MCF 10A (cell line): Measurements from ENCODE around the gene SMYD1. TPM values are rescaled to one million over a fixed set of nuclear protein-coding genes. Genes with fewer than 3 reads are reported as not detected.

Experiments used
- BruUV-seq: library from RNA; stranded (reverse); fragments of 400-500 nt; replicated peaks from 2 replicates; lab custom pipeline; 2021; lab: Mats Ljungman, UMichigan
- CTCF ChIA-PET: fragments of 300-600 bp; sonication (Branson Sonifier 250); formaldehyde crosslinking; extraction: SDS; loops from one replicate; lab custom pipeline; 2021; ENCODE audit warnings: antibody characterized with exemption, inconsistent platforms; lab: Yijun Ruan, JAX
- POLR2A ChIA-PET: fragments of 300-600, 350-650 bp; sonication (Branson Sonifier 250); formaldehyde crosslinking; extraction: SDS; loops from one replicate; lab custom pipeline; 2020; ENCODE audit warnings: antibody characterized with exemption, inconsistent platforms; lab: Yijun Ruan, JAX
- DNase-seq: peaks from one replicate; pipeline ENCODE4 v3.0.0-alpha.2; 2018; ENCODE audit not compliant: unreplicated experiment
- H3K27ac Mint-ChIP-seq: one replicate; pipeline ENCODE4 v1.8.0; 2022; ENCODE audit warnings: mild to moderate bottlenecking, low read depth, mixed read lengths; ENCODE audit not compliant: unreplicated experiment
- H3K27me3 Mint-ChIP-seq: one replicate; pipeline ENCODE4 v1.8.0; 2022; ENCODE audit warnings: mixed read lengths; ENCODE audit not compliant: insufficient read depth, unreplicated experiment
- H3K36me3 Mint-ChIP-seq: one replicate; pipeline ENCODE4 v1.8.0; 2022; ENCODE audit warnings: mild to moderate bottlenecking, moderate library complexity, mixed read lengths; ENCODE audit not compliant: insufficient read depth, unreplicated experiment
- H3K4me1 Mint-ChIP-seq: one replicate; pipeline ENCODE4 v1.8.0; 2022; ENCODE audit warnings: mixed read lengths; ENCODE audit not compliant: insufficient read depth, unreplicated experiment
- H3K4me3 Mint-ChIP-seq: one replicate; pipeline ENCODE4 v1.8.0; 2022; ENCODE audit warnings: mild to moderate bottlenecking, moderate library complexity, mixed read lengths; ENCODE audit not compliant: unreplicated experiment
- H3K9me3 Mint-ChIP-seq: one replicate; pipeline ENCODE4 v1.8.0; 2022; ENCODE audit warnings: mixed read lengths; ENCODE audit not compliant: unreplicated experiment
- intact Hi-C: fragments of 100-400 bp; cut with micrococcal nuclease; formaldehyde crosslinking; loops from 2 replicates; pipeline ENCODE4 v1.14.1; 2022
- total RNA-seq: library from RNA; stranded (reverse); gene quantifications from 2 replicates; pipeline ENCODE4 v1.2.3, GENCODE V29; 2022
- TF ChIP-seq, protein P1 (sequence below): fragments of 200-600 bp; IDR thresholded peaks from one replicate; pipeline ENCODE4 v1.8.0; 2022; ENCODE audit warnings: antibody characterized with exemption, mild to moderate bottlenecking; ENCODE audit not compliant: unreplicated experiment

Gene SMYD1
- total RNA-seq, 1 experiment from 2014 or later = not detected

DNA sequence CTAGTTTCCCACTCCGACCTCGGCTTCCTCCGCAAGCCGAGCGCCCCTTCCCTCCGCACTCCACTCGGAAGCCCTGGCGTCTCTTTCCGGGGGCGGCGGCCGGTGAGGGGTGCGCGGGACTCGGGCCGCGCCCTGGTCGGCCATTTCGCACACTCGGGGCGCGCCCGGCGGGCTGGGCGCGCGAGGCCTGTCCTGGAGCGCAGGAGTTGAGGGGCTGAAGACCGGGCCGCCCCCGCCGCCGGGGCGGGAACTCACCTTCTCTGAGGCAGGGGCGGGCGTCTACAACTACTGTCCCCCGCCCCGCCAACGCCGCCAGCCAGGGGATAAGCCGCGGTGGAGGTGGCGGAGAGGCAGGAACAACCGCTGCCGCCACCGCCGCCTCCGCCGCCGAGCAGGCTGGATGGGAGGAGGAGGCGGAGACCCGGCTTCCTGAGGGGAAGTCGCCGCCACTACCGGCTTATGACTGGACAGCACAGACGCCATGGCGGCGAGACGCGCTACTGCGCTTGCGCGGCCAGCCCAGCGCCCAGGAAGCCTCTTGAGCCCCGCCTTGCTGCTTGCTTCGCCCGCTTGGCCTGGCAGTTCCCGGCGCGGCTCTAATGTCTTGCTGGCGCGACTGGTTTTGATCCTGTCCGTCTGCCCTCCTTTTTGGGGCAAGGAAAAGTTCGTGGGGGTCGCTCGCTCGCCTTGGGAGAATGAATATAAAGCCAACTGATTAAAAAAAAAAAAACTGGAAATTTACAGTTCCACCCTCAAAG lies 12.1 kb upstream of the SMYD1 start, which contains the start of gene KRCC1:
KRCC1 (minus strand) TSS at position 413 of the 758 bp plus-strand sequence. CDS start 27,220 bp downstream, outside the sequence.
- POLR2A ChIA-PET = interaction anchor here (0.7 to 1.9 kb wide), 6 partner anchors 10 to 885 kb away, joined by 4 to 8 read pairs (median 6); no protein-coding TSS in a partner anchor
- Mint-ChIP-seq H3K4me3 (peak within 1 kb of the TSS; percentile 88), H3K27me3 (no peaks in the 10 kb centered on the region), H3K27ac (peak within 1 kb of the TSS; percentile 97), H3K9me3 (no peaks in the 10 kb centered on the region), H3K36me3 (peaks cover 17% of the 10 kb centered on the region), H3K4me1 (peaks cover 25% of the 10 kb centered on the region)
- CTCF ChIA-PET = interaction anchor here (0.6 to 1.9 kb wide), 3 partner anchors 10 to 496 kb away, joined by 3 to 7 read pairs (median 3); no protein-coding TSS in a partner anchor
- BruUV-seq = TSS peak; percentile 94
- intact Hi-C loops = no loop called here
- peak; percentile 95 for DNase-seq
- TF ChIP-seq, protein P1, sequence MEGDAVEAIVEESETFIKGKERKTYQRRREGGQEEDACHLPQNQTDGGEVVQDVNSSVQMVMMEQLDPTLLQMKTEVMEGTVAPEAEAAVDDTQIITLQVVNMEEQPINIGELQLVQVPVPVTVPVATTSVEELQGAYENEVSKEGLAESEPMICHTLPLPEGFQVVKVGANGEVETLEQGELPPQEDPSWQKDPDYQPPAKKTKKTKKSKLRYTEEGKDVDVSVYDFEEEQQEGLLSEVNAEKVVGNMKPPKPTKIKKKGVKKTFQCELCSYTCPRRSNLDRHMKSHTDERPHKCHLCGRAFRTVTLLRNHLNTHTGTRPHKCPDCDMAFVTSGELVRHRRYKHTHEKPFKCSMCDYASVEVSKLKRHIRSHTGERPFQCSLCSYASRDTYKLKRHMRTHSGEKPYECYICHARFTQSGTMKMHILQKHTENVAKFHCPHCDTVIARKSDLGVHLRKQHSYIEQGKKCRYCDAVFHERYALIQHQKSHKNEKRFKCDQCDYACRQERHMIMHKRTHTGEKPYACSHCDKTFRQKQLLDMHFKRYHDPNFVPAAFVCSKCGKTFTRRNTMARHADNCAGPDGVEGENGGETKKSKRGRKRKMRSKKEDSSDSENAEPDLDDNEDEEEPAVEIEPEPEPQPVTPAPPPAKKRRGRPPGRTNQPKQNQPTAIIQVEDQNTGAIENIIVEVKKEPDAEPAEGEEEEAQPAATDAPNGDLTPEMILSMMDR = no peak

DNA sequence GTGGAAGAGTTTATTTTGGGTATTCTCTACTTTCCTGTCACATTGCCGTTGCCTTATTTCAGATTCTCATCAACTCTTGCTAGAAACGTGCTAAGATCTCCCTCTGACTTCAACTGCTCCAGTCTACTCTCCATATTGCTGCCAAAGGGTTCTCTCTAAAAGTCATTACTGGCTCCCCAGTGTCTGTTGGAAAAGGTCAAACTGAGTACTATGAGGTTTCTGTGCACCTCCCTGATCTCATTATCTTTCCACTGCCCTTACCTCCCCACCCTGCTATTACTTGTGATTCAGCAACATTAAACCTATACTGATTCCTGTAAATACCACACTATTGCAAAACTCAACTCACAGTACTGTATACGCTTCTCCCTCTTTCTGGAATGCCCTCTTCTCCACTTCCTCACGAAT lies 10.2 kb upstream of the SMYD1 start:
- POLR2A ChIA-PET = interaction anchor here (0.7 kb wide), 1 partner anchor 18 kb away, joined by 3 read pairs; no protein-coding TSS in a partner anchor
- Mint-ChIP-seq H3K27ac (no peak overlapping the region), H3K36me3 (peaks cover 9% of the 10 kb centered on the region), H3K4me3 (no peak overlapping the region), H3K4me1 (peaks cover 25% of the 10 kb centered on the region), H3K9me3 (no peaks in the 10 kb centered on the region), H3K27me3 (no peaks in the 10 kb centered on the region)
- CTCF ChIA-PET = interaction anchor here (0.6 kb wide), 1 partner anchor 56 kb away, joined by 4 read pairs; no protein-coding TSS in a partner anchor
- intact Hi-C loops = no loop called here
- DNase-seq = no peak
- BruUV-seq = no TSS peak
- TF ChIP-seq, protein P1 = no peak

DNA sequence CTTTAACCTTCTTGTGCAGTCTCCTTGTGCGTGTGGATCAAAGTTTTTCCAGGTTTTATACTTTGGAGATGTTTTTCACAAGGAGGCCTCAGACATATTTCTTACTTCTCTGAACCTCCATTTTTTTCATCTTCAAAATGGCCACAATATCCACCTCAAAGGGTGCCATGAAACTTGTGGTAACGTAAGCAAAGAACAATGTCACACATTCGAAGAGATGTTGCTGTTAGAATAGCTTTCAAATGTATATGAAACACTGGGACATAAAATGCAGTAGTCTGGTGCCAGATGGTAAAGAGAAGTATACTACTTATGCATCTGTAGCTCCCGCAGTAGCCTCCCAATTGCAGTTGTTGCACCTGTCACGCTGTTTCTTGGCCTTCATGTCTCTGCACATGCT lies 9.4 kb upstream of the SMYD1 start:
- H3K27ac Mint-ChIP-seq = no peak overlapping the region
- POLR2A ChIA-PET = no interaction called here
- H3K4me1 Mint-ChIP-seq = peaks cover 21% of the 10 kb centered on the region
- intact Hi-C loops = no loop called here
- no peaks in the 10 kb centered on the region for H3K9me3 Mint-ChIP-seq
- BruUV-seq = no TSS peak
- TF ChIP-seq, protein P1 = no peak
- CTCF ChIA-PET = interaction anchor here (4.9 to 5.4 kb wide), 2 partner anchors 102 to 130 kb away, joined by 104 to 293 read pairs; no protein-coding TSS in a partner anchor
- H3K27me3 Mint-ChIP-seq = no peaks in the 10 kb centered on the region
- H3K36me3 Mint-ChIP-seq = peaks cover 5% of the 10 kb centered on the region
- no peak for DNase-seq
- no peak overlapping the region for H3K4me3 Mint-ChIP-seq
